Smooth muscle cell of trachea (primary cell): ENCODE data around the gene ANKDD1B. TPM values are rescaled to one million over a fixed set of nuclear protein-coding genes. Genes with fewer than 3 reads are reported as not detected.

Experiments
- total RNA-seq: library from RNA; depleted of rRNA; stranded (reverse); fragments of >200 nt; gene quantifications from 2 replicates; pipeline ENCODE4 v1.2.1, GENCODE V29; 2014

The ANKDD1B gene
- total RNA-seq: 0.29 and 1.3 TPM in 2 replicates

DNA sequence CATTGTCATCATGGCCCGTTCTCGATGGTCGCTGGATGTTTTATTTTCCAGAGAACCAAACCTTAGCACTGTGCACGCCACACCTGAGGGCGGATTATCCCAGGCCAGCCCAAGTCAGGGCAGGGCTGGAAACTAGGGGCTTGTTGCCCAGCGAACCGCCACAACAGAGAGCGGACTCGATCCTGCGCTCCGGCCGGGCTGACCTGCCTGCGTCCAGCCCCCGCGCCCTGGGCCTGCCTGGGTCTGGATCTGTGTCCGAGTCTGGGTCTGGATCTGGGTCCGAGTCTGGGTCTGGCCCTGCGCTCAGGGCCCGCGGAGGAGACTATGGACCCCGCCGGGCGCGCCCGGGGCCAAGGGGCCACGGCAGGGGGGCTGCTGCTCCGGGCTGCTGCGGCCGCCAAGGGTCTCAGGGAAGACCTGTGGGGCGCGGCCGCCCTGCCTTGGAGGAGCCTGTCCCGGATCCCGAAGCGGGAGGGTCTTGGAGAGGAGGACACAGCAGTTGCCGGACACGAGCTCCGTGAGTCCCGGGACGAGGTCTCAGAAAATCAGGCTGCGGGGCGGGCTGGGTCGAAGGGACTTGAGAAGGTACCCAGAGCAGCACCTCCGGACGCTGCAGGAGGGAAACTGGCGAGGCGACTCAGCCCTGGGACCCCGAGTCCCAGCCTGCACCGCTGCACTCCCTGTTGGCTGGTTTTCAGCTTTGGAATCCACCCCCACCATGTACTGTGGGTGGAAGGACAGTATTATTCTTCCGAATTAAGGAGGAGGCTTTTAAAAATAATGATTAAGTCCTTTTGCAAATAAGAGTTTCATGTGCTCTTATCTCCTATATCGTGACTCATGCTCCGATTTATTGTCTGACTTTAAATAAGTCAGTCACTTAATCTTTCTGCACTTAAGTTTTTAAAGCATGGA lies at the start of gene ANKDD1B:
ANKDD1B (plus strand) TSS at position 143 of the 915 bp plus-strand sequence; CDS start at position 325, 182 bp downstream.

DNA sequence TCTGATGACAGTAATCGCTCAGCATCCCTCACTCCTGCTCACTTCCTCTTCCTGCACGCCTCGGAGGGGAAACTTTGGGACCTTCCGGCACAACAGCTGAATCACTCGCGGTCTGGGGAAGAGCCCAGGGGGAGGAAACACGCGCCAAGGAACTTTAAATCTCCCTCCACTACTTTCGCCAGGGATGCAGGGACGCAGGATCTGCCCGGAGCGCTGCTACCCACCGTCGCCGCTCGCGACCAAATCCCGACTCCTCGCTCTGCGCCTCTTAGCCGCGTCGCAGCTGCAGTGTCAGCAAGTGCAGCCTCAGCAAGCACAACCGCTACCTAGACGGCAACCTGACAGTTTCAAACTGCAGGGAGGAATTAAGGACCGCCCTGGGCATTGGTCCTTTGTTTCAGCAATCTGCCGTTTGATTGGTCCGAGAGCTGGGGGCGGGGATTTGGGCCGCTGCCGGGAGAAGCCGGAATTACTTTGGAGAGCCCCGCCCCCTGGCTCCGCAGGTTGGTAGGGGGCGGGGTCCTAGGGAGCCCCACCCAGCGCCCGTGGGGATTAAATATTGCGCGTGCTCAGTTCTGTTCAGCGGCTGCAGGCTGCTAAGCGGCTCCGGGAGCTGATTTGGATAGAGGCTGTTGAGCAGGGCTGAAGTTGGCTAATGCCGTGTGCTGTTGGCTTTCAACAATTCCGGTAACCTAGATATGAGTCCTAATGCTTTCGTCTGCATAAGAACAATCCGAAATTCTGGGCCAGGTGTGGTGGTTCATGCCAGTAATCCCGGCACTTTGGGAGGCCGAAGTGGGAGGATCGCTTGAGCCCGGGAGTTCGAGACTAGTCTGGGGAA lies 106.0 kb downstream of the ANKDD1B start, which contains the start of gene POC5:
POC5 (minus strand) TSS at position 356 of the 841 bp plus-strand sequence. CDS start 4,500 bp downstream, outside the sequence.

Other genes starting within 250 kb of the ANKDD1B start
- gene CERT1, start 99.8 kb upstream of the ANKDD1B start, total RNA-seq: 31.4 and 43.3 TPM in 2 replicates
- gene POLK, start 99.6 kb upstream of the ANKDD1B start, total RNA-seq: 37.7 and 54.7 TPM in 2 replicates
- gene POC5, start 106.0 kb downstream of the ANKDD1B start, total RNA-seq: 7.3 and 19.6 TPM in 2 replicates